ENCODE results near the gene CAPN3. TPM values are rescaled to one million over a fixed set of nuclear protein-coding genes. Genes with fewer than 3 reads are reported as not detected.

CAPN3 gene
- total RNA-seq, 1 donor from 2014 or later: 45.4 TPM

- no peaks in the 10 kb centered on the region for H3K36me3 ChIP-seq
- no peak for ATAC-seq
- H3K9me3 ChIP-seq: no peaks in the 10 kb centered on the region
- no peak for DNase-seq
- intact Hi-C loops (cut with DNase I): no loop called here
- no peaks in the 10 kb centered on the region for H3K4me1 ChIP-seq
- H3K27ac ChIP-seq: no peak overlapping the region
- no peak overlapping the region for H3K4me3 ChIP-seq
- H3K27me3 ChIP-seq: no peaks in the 10 kb centered on the region
- TF ChIP-seq CTCF (IDR thresholded peaks at IDR 0.05): no peak
Measured at GRCh38 chr15:42374810-42375209, 15.5 kb downstream of the CAPN3 start.

- no peaks in the 10 kb centered on the region for H3K9me3 ChIP-seq
- intact Hi-C loops (cut with DNase I): no loop called here
- DNase-seq: no peak
Measured at GRCh38 chr15:42375252-42375651, 16.0 kb downstream of the CAPN3 start.

GRCh38 chr15:42375941-42376340 lies 16.6 kb downstream of the CAPN3 start:
- no peak for DNase-seq
- intact Hi-C loops (cut with DNase I): no loop called here

More at GRCh38 chr15:42375252-42375651, 16.0 kb downstream of the CAPN3 start:
- H3K27ac ChIP-seq: no peak overlapping the region
- no peaks in the 10 kb centered on the region for H3K4me1 ChIP-seq
- no peak for TF ChIP-seq CTCF (IDR thresholded peaks at IDR 0.05)
- ATAC-seq: peak; percentile 58
- no peaks in the 10 kb centered on the region for H3K27me3 ChIP-seq
- H3K36me3 ChIP-seq: no peaks in the 10 kb centered on the region
- H3K4me3 ChIP-seq: no peak overlapping the region

GRCh38 chr15:42378011-42378410 lies 18.7 kb downstream of the CAPN3 start:
- no peaks in the 10 kb centered on the region for H3K36me3 ChIP-seq
- intact Hi-C loops (cut with DNase I): no loop called here
- no peak for ATAC-seq
- H3K9me3 ChIP-seq: no peaks in the 10 kb centered on the region
- no peaks in the 10 kb centered on the region for H3K27me3 ChIP-seq
- no peak for DNase-seq
- H3K4me3 ChIP-seq: no peak overlapping the region
- no peak overlapping the region for H3K27ac ChIP-seq
- no peaks in the 10 kb centered on the region for H3K4me1 ChIP-seq
- no peak for TF ChIP-seq CTCF (IDR thresholded peaks at IDR 0.05)

More at GRCh38 chr15:42375941-42376340, 16.6 kb downstream of the CAPN3 start:
- Histone ChIP-seq H3K27ac (no peak overlapping the region), H3K36me3 (no peaks in the 10 kb centered on the region), H3K4me1 (no peaks in the 10 kb centered on the region), H3K4me3 (no peak overlapping the region), H3K9me3 (no peaks in the 10 kb centered on the region), H3K27me3 (no peaks in the 10 kb centered on the region)
- no peak for TF ChIP-seq CTCF (IDR thresholded peaks at IDR 0.05)
- no peak for ATAC-seq

GRCh38 chr15:42384597-42384996 lies 25.3 kb downstream of the CAPN3 start:
- DNase-seq (no peak), ATAC-seq (no peak)
- no peak for TF ChIP-seq CTCF (IDR thresholded peaks at IDR 0.05)
- H3K27me3 ChIP-seq: no peaks in the 10 kb centered on the region
- no peak overlapping the region for H3K4me3 ChIP-seq
- H3K9me3 ChIP-seq: no peaks in the 10 kb centered on the region
- intact Hi-C loops (cut with DNase I): no loop called here
- H3K36me3 ChIP-seq: peaks cover 14% of the 10 kb centered on the region
- no peak overlapping the region for H3K27ac ChIP-seq
- H3K4me1 ChIP-seq: peaks cover 5% of the 10 kb centered on the region

All from upper lobe of right lung (tissue), 1 donor.